Measurements from ENCODE around the gene STX8. TPM values are rescaled to one million over a fixed set of nuclear protein-coding genes. Genes with fewer than 3 reads are reported as not detected.
A peak's percentile ranks its signal among the peaks of the same experiment; 100 is the strongest.

Gene STX8
- total RNA-seq, 1 donor from 2014 or later = 54.8 TPM

- no peaks in the 10 kb centered on the region for H3K9me3 ChIP-seq (ENCODE audit: insufficient read depth, low read depth, low read length)
- Mint-ChIP-seq H3K9me3 (ENCODE audit: unreplicated experiment) (no peaks in the 10 kb centered on the region), H3K27me3 (ENCODE audit: low read depth, unreplicated experiment) (no peaks in the 10 kb centered on the region), H3K27ac (ENCODE audit: unreplicated experiment) (peak within 1 kb of the TSS; percentile 41), H3K4me3 (ENCODE audit: unreplicated experiment) (peak within 1 kb of the TSS; percentile 97), H3K4me1 (ENCODE audit: low read depth, unreplicated experiment) (peaks cover 4% of the 10 kb centered on the region), H3K36me3 (ENCODE audit: low read depth, unreplicated experiment) (no peaks in the 10 kb centered on the region)
- no peak for TF ChIP-seq EZH2 (IDR thresholded peaks at IDR 0.05; ENCODE audit: insufficient read depth, low read length)
- TF ChIP-seq, protein P1, sequence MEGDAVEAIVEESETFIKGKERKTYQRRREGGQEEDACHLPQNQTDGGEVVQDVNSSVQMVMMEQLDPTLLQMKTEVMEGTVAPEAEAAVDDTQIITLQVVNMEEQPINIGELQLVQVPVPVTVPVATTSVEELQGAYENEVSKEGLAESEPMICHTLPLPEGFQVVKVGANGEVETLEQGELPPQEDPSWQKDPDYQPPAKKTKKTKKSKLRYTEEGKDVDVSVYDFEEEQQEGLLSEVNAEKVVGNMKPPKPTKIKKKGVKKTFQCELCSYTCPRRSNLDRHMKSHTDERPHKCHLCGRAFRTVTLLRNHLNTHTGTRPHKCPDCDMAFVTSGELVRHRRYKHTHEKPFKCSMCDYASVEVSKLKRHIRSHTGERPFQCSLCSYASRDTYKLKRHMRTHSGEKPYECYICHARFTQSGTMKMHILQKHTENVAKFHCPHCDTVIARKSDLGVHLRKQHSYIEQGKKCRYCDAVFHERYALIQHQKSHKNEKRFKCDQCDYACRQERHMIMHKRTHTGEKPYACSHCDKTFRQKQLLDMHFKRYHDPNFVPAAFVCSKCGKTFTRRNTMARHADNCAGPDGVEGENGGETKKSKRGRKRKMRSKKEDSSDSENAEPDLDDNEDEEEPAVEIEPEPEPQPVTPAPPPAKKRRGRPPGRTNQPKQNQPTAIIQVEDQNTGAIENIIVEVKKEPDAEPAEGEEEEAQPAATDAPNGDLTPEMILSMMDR (IDR thresholded peaks at IDR 0.05; ENCODE audit: insufficient read depth, low read depth, low read length) = peak; percentile 78
- H4K20me1 ChIP-seq (ENCODE audit: insufficient read depth, low read length) = no peaks in the 10 kb centered on the region
- peak within 1 kb of the TSS; percentile 94 for H3K4me3 ChIP-seq (ENCODE audit: insufficient read depth, low read depth, low read length)
- DNase-seq (ENCODE audit: low read depth) (peak; percentile 55), FAIRE-seq (peak; percentile 93)
- H3K9ac ChIP-seq (ENCODE audit: low read length) = peak within 1 kb of the TSS; percentile 88
- peaks cover 9% of the 10 kb centered on the region for H3K4me1 ChIP-seq (ENCODE audit: insufficient read depth, low read length)
- peak within 1 kb of the TSS; percentile 95 for H3K4me2 ChIP-seq (ENCODE audit: low read length)
- no peaks in the 10 kb centered on the region for H3K36me3 ChIP-seq (ENCODE audit: insufficient read depth, low read length)
- H2AFZ ChIP-seq (ENCODE audit: low read depth, low read length) = peak within 1 kb of the TSS; percentile 91
- peak within 1 kb of the TSS; percentile 25 for H3K27ac ChIP-seq (ENCODE audit: low read depth, low read length)
- H3K27me3 ChIP-seq (ENCODE audit: insufficient read depth, low read length) = no peaks in the 10 kb centered on the region
- H3K79me2 ChIP-seq (ENCODE audit: insufficient read depth, low read length) = peaks cover 18% of the 10 kb centered on the region
These were observed 1.1 kb upstream of the STX8 start, which contains the start of gene CFAP52 for GRCh38 chr17:9576521-9577372. Gene CFAP52 (plus strand): TSS chr17:9576642. CDS start chr17:9576696, 54 bp downstream.

GRCh38 chr17:9571201-9571600 is 4.4 kb downstream of the STX8 start:
- no peak for TF ChIP-seq EZH2 (IDR thresholded peaks at IDR 0.05; ENCODE audit: insufficient read depth, low read length)
- TF ChIP-seq, protein P1 (IDR thresholded peaks at IDR 0.05; ENCODE audit: insufficient read depth, low read depth, low read length) = no peak
- Histone ChIP-seq H3K4me2 (ENCODE audit: low read length) (no peak overlapping the region), H3K79me2 (ENCODE audit: insufficient read depth, low read length) (peaks cover 23% of the 10 kb centered on the region), H3K27me3 (ENCODE audit: insufficient read depth, low read length) (no peaks in the 10 kb centered on the region), H3K9me3 (ENCODE audit: insufficient read depth, low read depth, low read length) (no peaks in the 10 kb centered on the region), H4K20me1 (ENCODE audit: insufficient read depth, low read length) (peaks cover 8% of the 10 kb centered on the region), H3K27ac (ENCODE audit: low read depth, low read length) (no peak overlapping the region), H3K9ac (ENCODE audit: low read length) (no peak overlapping the region), H3K4me1 (ENCODE audit: insufficient read depth, low read length) (peaks cover 4% of the 10 kb centered on the region), H3K4me3 (ENCODE audit: insufficient read depth, low read depth, low read length) (no peak overlapping the region), H2AFZ (ENCODE audit: low read depth, low read length) (no peak overlapping the region), H3K36me3 (ENCODE audit: insufficient read depth, low read length) (peaks cover 4% of the 10 kb centered on the region)
- FAIRE-seq = no peak
- Mint-ChIP-seq H3K9me3 (ENCODE audit: unreplicated experiment) (no peaks in the 10 kb centered on the region), H3K4me3 (ENCODE audit: unreplicated experiment) (no peak overlapping the region), H3K36me3 (ENCODE audit: low read depth, unreplicated experiment) (peaks cover 11% of the 10 kb centered on the region), H3K27ac (ENCODE audit: unreplicated experiment) (no peak overlapping the region), H3K27me3 (ENCODE audit: low read depth, unreplicated experiment) (no peaks in the 10 kb centered on the region), H3K4me1 (ENCODE audit: low read depth, unreplicated experiment) (no peaks in the 10 kb centered on the region)
- DNase-seq (ENCODE audit: low read depth) = no peak

All from astrocyte (in vitro differentiated cells and primary cell).